GM19452 (cell line): ENCODE data around the gene ITPRIPL2.

ENCODE experiments used
- ATAC-seq: cut with Tn5 transposase; IDR thresholded peaks from one replicate; pipeline ENCODE4 v1.9.1; 2021; ENCODE audit not compliant: unreplicated experiment

Gene ITPRIPL2

GRCh38 chr16:19093631-19094541 is 19.9 kb upstream of the ITPRIPL2 start:
- no peak for ATAC-seq

- no peak for ATAC-seq
Measured at GRCh38 chr16:19094542-19095365, 19.0 kb upstream of the ITPRIPL2 start.

- no peak for ATAC-seq
Measured at GRCh38 chr16:19095654-19096053, 18.1 kb upstream of the ITPRIPL2 start.

- no peak for ATAC-seq
Measured at GRCh38 chr16:19098173-19098572, 15.6 kb upstream of the ITPRIPL2 start.

GRCh38 chr16:19102187-19102872 is 11.4 kb upstream of the ITPRIPL2 start:
- no peak for ATAC-seq

GRCh38 chr16:19104607-19105006 is 9.2 kb upstream of the ITPRIPL2 start:
- no peak for ATAC-seq

- no peak for ATAC-seq
Measured at GRCh38 chr16:19105131-19105530, 8.6 kb upstream of the ITPRIPL2 start.

GRCh38 chr16:19105891-19106624 is 7.7 kb upstream of the ITPRIPL2 start:
- ATAC-seq = no peak

- no peak for ATAC-seq
Measured at GRCh38 chr16:19106625-19107020, 7.1 kb upstream of the ITPRIPL2 start.

- ATAC-seq = no peak
Measured at GRCh38 chr16:19108409-19109287, 5.1 kb upstream of the ITPRIPL2 start.

GRCh38 chr16:19109288-19109664 is 4.5 kb upstream of the ITPRIPL2 start:
- ATAC-seq = no peak

GRCh38 chr16:19110537-19111360 is 3.0 kb upstream of the ITPRIPL2 start:
- ATAC-seq = no peak

GRCh38 chr16:19112099-19112407 is 1.7 kb upstream of the ITPRIPL2 start:
- ATAC-seq = no peak

GRCh38 chr16:19114359-19115147 is 789 bp downstream of the ITPRIPL2 start:
- ATAC-seq = no peak

GRCh38 chr16:19115148-19116021 is 1.6 kb downstream of the ITPRIPL2 start:
- no peak for ATAC-seq

- no peak for ATAC-seq
Measured at GRCh38 chr16:19116711-19117449, 3.1 kb downstream of the ITPRIPL2 start.
